HG02571 (cell line): Measurements from ENCODE around the gene TBRG1.

Experiments
- ATAC-seq: cut with Tn5 transposase; IDR thresholded peaks from one replicate; pipeline ENCODE4 v1.9.1; 2021; ENCODE audit warnings: mild to moderate bottlenecking, moderate library complexity; ENCODE audit not compliant: unreplicated experiment

The TBRG1 gene

DNA sequence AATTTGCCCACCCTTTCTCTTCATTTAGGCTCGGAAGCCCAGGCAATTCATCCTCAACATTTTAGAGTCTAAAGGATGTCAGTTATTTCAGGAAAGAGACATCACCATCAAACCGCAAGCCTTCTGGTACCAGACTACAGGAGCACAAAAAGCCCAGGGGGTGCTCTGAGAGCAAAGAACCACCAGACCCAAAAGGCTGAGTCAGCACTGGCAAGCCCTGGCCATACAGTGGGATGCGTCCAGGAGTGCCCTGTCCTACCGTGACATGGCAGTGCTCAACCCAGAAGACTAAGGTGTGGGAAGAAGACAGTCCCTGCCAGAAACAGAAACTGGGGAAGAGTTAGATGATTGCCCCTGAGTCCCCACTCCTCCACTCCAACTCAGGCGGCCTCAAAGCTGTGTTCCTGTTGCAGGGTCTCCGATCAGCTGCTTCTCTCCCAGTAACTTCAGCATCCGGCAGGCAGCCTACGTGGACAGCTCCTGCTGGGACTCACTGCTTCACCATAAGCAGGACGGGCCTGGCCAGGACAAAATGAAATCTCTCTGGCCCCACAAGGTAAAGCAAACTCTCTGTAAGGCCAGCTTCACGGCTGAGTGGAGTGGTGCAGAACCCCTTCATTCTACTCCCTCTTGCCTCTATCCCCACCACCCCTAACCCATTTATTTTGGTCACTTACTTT is 10.0 kb upstream of the TBRG1 start:
- no peak for ATAC-seq

DNA sequence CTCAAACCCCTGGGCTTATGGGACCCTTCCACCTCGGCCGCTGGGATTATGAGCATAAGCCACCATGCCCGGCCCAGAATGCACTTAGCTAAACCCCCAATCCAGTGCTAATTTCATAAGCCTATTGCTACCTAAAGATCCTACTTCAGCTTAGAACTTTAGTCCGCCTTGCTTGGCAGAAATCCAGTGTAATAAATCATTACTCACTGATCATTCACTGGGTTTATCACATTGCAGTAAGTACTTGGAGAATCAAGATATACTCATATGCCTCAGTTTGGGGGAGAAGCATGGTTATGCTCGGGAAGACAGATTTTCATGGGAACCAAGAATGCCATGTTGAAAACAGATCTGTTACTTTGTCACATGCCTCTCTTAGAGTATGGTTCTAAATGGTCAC is 3.8 kb upstream of the TBRG1 start:
- no peak for ATAC-seq

- no peak for ATAC-seq
Measured at GRCh38 chr11:124623861-124624525, 1.3 kb downstream of the TBRG1 start.

DNA sequence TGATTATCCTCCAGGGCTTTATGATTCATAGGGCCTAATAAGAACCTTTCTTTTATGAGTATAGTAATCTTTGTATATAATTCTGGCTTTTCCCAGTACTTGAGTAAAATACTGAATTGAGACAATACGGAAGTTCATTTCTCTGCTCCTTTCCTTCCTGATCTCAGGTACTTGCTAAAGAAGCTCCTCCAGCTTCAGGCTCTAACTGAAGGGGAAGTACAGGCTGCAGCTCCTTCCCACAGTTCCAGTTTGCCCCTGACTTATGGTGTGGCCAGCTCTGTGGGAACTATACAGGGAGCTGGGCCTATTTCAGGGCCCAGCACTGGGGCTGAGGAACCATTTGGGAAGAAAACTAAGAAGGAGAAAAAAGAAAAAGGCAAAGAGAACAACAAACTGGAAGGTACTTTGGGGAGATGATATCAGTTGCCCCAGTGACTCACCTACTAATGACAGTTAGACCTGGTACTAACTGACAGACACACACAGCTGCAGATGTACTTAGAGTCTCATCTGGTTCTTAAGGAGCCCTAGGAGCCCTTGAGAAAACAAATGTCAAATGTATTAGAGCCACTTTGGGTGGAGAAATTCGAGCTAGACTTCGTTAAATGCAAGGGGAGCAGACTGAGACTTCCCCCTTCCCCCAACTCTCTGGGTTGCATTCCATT is 3.0 kb downstream of the TBRG1 start:
- no peak for ATAC-seq

DNA sequence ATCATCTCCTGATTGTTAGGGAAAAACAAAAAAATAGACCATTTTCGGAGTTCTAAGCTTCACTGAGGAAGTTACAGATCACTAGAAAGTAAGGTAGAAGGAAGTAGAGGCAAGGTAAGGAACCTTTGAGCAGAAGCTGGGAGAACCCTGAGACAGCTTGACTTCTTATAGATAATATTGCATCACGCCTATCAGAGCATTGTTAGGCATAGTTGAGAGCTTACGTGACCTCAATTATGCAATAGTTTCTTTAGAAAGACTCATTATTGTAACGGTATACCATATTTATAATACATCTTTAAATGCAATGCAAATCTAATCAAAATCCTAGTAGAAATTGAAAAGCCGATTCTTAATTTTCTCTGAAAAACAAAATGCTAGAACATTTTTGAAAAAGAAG is 4.9 kb downstream of the TBRG1 start:
- ATAC-seq: no peak

GRCh38 chr11:124629961-124630360 is 7.3 kb downstream of the TBRG1 start:
- ATAC-seq: no peak

- ATAC-seq: no peak
Measured at GRCh38 chr11:124633355-124633754, 10.7 kb downstream of the TBRG1 start.

DNA sequence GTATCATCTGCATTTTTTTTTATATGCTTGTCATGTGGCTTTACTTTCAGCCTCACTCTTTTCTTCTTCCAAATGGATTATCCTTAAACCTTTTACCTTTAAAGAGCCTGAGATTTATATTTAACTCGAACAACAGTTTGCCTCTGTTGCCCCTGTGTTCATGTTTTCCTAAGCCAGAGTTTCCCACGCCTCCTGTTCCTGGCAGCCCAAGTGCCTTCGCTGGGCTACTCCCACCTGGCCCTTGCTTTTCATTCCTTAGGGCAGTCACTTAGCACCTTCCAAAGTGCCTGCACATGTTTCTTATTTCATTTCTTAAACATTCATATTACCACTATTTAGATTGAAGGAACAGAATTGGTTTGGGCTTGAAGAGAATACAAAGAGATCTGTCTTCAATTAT is 13.3 kb downstream of the TBRG1 start:
- no peak for ATAC-seq

DNA sequence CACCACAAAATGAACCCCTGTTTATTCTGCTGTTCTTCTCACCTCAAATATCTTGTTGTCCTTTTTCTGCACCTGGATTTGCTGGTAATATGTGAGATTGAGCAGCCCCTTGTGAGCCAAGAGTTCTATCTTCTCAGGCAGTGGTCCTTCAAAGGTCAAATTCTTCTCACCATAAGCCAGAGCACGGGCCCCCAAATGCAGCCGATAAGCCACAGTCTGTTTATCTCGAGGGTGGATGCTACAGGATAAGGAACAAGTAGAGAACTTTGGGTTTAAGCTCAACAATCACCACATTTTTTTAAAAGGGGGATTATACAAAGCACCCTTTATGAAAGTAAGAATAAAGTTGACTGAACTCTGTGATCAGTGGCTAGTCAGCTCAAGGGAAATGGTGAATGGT is 15.8 kb downstream of the TBRG1 start:
- no peak for ATAC-seq

DNA sequence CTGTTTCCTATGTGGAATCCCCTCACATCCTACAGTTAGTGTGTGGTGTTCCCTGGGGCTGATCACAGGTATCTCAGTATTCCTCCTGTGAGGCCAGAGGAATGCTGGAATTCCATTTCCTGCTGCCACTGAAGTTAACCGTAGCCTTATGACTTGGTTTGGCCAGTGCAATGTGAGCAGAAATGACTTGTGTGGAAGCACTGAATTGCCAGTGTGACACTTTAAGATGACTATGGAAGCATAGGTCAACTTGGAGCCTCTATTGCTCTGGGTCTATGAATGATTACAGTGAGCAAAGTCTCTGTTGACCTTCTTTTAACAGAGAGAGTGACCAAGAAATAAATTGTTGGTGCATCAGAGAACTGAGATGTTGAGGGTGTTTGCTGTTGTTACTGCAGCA is 16.5 kb downstream of the TBRG1 start:
- no peak for ATAC-seq

GRCh38 chr11:124640666-124641065 is 18.0 kb downstream of the TBRG1 start:
- ATAC-seq: no peak

DNA sequence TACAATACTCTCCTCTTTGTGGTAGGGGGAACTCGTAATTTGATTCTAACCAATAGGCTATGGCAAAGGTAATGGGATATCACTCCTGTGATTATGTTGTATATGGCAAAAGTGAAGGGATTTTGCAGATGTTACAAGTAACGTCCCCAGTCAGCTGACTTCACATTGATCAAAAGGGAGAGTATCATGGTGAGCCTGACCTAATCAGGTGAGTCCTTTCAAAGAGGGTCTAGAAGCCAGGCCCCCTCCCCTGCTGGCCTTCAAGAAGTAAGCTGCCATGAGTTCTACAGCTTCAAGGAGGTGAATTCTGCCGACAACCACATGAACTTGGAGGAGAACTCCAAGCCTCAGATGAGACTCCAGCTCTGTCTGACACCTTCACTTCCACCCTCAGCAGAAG is 20.0 kb downstream of the TBRG1 start:
- no peak for ATAC-seq

GRCh38 chr11:124643042-124643604 is 20.5 kb downstream of the TBRG1 start:
- ATAC-seq: no peak

DNA sequence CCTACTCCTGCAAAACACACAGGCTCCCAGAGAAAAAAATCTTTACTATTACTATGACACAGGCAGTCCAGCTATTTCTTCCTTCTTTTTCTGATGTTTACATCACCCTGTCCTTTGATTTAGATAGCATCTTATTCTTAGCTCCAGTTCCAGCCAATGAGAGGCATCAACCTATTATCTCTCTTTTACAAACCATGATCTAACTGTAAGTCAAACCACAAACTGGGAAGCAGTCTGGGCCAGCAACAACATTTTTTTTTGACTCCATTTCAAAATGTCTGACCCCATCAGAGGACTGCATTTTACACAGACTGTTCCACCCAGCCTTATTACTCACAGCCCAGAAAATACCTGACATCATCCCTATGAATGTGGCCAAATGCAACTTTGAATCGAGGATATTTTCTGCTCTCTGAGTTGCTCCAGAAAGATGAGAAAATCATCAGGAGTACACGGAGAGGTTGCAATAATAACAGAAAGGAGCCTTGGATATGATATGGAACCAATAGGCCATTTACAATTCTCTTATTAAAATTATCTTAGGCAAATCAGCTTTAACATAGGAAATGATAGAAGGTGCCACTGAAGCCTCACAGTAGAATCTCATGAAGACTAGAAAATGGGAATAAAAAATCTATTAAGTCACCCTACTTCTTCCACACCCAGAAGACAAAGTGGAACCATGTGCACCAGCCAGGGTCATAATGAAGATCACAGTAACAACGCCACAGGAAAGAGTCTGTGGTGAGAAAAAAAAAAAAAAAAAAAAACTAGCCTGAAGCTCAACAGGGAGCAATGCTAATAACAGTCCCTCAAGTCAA is 21.2 kb downstream of the TBRG1 start:
- no peak for ATAC-seq

GRCh38 chr11:124644426-124645280 is 22.0 kb downstream of the TBRG1 start:
- ATAC-seq: peak; percentile 67

DNA sequence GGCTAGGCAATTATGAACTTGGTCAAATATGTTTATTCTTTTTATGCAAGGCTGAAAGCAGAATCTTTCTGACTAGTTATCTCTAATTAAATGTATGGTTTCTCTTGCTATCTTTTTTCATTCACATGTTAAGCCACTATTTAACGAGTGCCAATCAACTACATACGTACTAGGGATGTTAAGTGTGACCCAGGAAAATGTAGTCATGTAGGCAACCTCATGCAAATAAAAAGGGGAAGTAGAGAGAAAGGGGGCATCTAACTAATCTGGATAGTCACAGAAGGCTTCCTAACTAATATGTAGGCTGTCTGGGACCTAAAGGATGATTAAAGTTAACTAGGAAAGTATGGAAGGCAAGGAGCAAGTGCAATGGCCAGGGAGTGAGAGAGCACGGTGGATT is 23.5 kb downstream of the TBRG1 start:
- ATAC-seq: no peak

- ATAC-seq: no peak
Measured at GRCh38 chr11:124648610-124649009, 25.9 kb downstream of the TBRG1 start.

- no peak for ATAC-seq
Measured at GRCh38 chr11:124656774-124657630, 34.3 kb downstream of the TBRG1 start.

- no peak for ATAC-seq
Measured at GRCh38 chr11:124657904-124658303, 35.2 kb downstream of the TBRG1 start.
